Gastrocnemius medialis (tissue), 4 donors: ENCODE results near the gene BICRAL.

Experiments used
- CTCF ChIP-seq, 5 experiments: fragments of 450-650 bp in 3 of 5; fragments of 200-600 bp in 2 of 5; sonication (generic) in 2 of 5; IDR thresholded peaks in 4 of 5; conservative IDR thresholded peaks in 1 of 5; 1 replicate in 4 of 5; 2 replicates in 1 of 5; pipeline ENCODE4 v1.5.1; 2016 to 2019; ENCODE audit warnings: antibody characterized with exemption in 5 of 5, mild to moderate bottlenecking in 3 of 5, moderate library complexity in 3 of 5
- POLR2A ChIP-seq, 2 donors: fragments of 450-650 bp; IDR thresholded peaks; one replicate each; pipeline ENCODE4 v1.6.1; 2017; ENCODE audit warnings: antibody characterized with exemption in 2 of 2, mild to moderate bottlenecking in 2 of 2, moderate library complexity in 2 of 2

- TF ChIP-seq CTCF (IDR thresholded peaks at IDR 0.05 in 4 of 5, conservative IDR thresholded peaks at IDR 0.05 in 1 of 5) (no peak), POLR2A (IDR thresholded peaks at IDR 0.05) (no peak)
Observed at GRCh38 chr6:42899871-42900270, 118.0 kb downstream of the BICRAL start.
